Activated T-helper 1 cell treated with anti-CD3 and anti-CD28 coated beads, Interleukin-12 subunit alpha, Interleukin-12 subunit beta, Interleukin-2, Interleukin-4 antibody, amounts not matched to agents 30 ng/mL and 10 ng/mL and 1 ng/mL, durations not matched to agents 14 hours and 24 hours and 36 hours (primary cell): ENCODE results near the gene IQGAP3. TPM values are rescaled to one million over a fixed set of nuclear protein-coding genes. Genes with fewer than 3 reads are reported as not detected.
"Not testable (repeated sequence)": the region's sequence is repeated elsewhere in the genome, so short reads cannot be mapped to it uniquely, and the experiment has no call there.

ENCODE experiments used
- DNase-seq: peaks from one replicate; pipeline ENCODE4 v3.0.0; 2021; ENCODE audit warnings: low spot score
- H3K27ac Mint-ChIP-seq: one replicate; pipeline ENCODE4 v1.8.0; 2021; ENCODE audit warnings: mild to moderate bottlenecking, mixed read lengths
- H3K27me3 Mint-ChIP-seq: one replicate; pipeline ENCODE4 v1.8.0; 2022; ENCODE audit warnings: mild to moderate bottlenecking, moderate library complexity, mixed read lengths; ENCODE audit not compliant: insufficient read depth
- H3K36me3 Mint-ChIP-seq: one replicate; pipeline ENCODE4 v1.8.0; 2021; ENCODE audit warnings: low read depth, mixed read lengths
- H3K4me1 Mint-ChIP-seq: one replicate; pipeline ENCODE4 v1.8.0; 2021; ENCODE audit warnings: low read depth, mixed read lengths
- H3K4me3 Mint-ChIP-seq: one replicate; pipeline ENCODE4 v1.8.0; 2021; ENCODE audit warnings: mild to moderate bottlenecking, moderate library complexity, mixed read lengths
- H3K9me3 Mint-ChIP-seq: one replicate; pipeline ENCODE4 v1.8.0; 2021; ENCODE audit warnings: mixed read lengths
- intact Hi-C: fragments of 100-400 bp; cut with micrococcal nuclease; formaldehyde crosslinking; loops from one replicate; pipeline ENCODE4 v1.15.1; 2024
- total RNA-seq: library from RNA; stranded (reverse); gene quantifications from 2 replicates; pipeline ENCODE4 v1.2.3, GENCODE V29; 2022

Gene IQGAP3
- total RNA-seq, 1 donor from 2014 or later = 11.2 TPM

DNA sequence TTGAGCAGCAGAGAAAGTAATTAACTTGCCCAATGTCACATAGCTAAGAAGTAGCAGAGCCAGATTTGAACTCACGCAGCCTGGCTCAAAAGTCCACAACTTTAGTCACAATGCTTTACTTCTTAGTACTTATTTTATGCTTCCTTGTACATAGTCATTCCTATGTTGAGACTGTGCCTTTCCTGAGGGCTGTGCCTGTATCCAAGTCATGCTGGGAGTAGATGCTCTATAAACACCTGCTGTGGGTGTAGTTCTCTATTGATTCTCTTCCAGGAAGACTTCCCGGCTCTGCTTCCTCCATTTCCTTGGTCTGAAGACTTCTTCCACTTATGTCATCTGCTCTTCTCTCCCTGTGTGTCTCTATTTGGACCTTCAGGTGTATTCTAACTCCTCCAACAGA is 16.6 kb downstream of the IQGAP3 start:
- H3K4me3 Mint-ChIP-seq = no peak overlapping the region
- no peaks in the 10 kb centered on the region for H3K27me3 Mint-ChIP-seq
- H3K27ac Mint-ChIP-seq = no peak overlapping the region
- no peak for DNase-seq
- H3K36me3 Mint-ChIP-seq = peaks cover 17% of the 10 kb centered on the region
- peaks cover 5% of the 10 kb centered on the region for H3K4me1 Mint-ChIP-seq
- H3K9me3 Mint-ChIP-seq = no peaks in the 10 kb centered on the region
- intact Hi-C loops = no loop called here

DNA sequence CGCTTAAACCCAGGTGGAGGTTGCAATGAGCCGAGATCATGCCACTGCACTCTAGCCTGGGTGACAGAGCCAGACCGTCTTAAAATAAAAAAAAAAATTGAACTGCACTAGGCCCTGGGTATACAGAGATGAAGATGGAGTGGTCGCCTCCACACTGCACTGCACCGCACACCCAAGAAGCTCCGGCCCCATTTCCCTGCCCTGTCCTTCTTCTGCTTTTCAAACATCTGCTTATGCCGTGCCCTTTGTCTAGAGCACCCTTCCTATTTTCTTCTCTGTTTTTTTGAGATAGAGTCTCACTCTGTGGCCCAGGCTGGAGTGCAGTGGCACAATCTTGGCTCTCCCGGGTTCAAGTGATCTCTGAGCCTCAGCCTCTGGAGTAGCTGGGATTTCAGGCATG is 17.4 kb downstream of the IQGAP3 start:
- H3K9me3 Mint-ChIP-seq = no peaks in the 10 kb centered on the region
- peaks cover 5% of the 10 kb centered on the region for H3K4me1 Mint-ChIP-seq
- intact Hi-C loops = no loop called here
- no peak overlapping the region for H3K4me3 Mint-ChIP-seq
- no peak overlapping the region for H3K27ac Mint-ChIP-seq
- no peak for DNase-seq
- peaks cover 17% of the 10 kb centered on the region for H3K36me3 Mint-ChIP-seq
- H3K27me3 Mint-ChIP-seq = no peaks in the 10 kb centered on the region

- Mint-ChIP-seq H3K36me3 (peaks cover 13% of the 10 kb centered on the region), H3K4me3 (no peak overlapping the region), H3K27me3 (no peaks in the 10 kb centered on the region), H3K27ac (no peak overlapping the region), H3K9me3 (no peaks in the 10 kb centered on the region), H3K4me1 (peaks cover 5% of the 10 kb centered on the region)
- DNase-seq = no peak
- intact Hi-C loops = no loop called here
Measured at GRCh38 chr1:156553860-156554485, 18.4 kb downstream of the IQGAP3 start.

DNA sequence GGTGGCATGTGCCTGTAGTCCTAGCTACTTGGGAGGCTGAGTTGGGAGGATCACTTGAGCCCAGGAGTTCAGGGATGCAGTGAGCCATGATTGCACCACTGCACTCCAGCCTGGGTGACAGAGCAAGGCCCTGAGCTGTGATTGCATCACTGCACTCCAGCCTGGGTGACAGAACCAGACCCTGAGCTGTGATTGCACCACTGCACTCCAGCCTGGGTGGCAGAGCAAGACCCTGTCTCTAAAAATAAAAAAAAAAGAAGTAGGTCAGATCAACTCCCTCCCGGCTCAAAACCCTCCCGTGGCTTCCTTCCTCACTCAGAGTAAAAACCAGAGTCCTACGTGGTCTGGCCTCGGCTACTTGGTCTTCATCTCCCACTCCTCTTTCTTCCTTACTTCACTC is 19.4 kb downstream of the IQGAP3 start:
- H3K4me1 Mint-ChIP-seq, H3K27me3 Mint-ChIP-seq, H3K4me3 Mint-ChIP-seq, H3K9me3 Mint-ChIP-seq, DNase-seq, intact Hi-C loops, H3K27ac Mint-ChIP-seq: not testable (repeated sequence)
- peaks cover 13% of the 10 kb centered on the region for H3K36me3 Mint-ChIP-seq

DNA sequence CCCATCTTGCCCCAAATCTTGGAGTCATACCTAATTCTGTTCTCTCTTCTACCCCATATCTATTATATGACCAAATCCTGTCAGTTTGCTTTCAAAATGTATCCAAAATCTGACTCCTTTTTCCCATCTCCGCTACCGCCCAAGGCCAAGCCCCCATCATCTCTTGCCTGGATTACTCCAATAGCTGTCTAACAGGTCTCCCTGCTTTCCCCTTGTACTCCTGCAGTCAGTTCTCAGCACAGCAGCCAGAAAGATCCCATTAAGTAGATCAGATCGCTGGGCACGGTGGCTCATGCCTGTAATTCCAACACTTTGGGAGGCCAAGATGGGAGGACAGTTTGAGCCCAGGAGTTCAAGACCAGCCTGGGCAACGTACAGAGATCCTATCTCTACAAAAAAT is 19.8 kb downstream of the IQGAP3 start:
- H3K4me1 Mint-ChIP-seq = peaks cover 5% of the 10 kb centered on the region
- no peak for DNase-seq
- peaks cover 13% of the 10 kb centered on the region for H3K36me3 Mint-ChIP-seq
- H3K9me3 Mint-ChIP-seq = no peaks in the 10 kb centered on the region
- H3K27me3 Mint-ChIP-seq = no peaks in the 10 kb centered on the region
- intact Hi-C loops = no loop called here
- no peak overlapping the region for H3K27ac Mint-ChIP-seq
- H3K4me3 Mint-ChIP-seq = no peak overlapping the region

- H3K27ac Mint-ChIP-seq = no peak overlapping the region
- peaks cover 14% of the 10 kb centered on the region for H3K36me3 Mint-ChIP-seq
- H3K9me3 Mint-ChIP-seq = no peaks in the 10 kb centered on the region
- H3K4me1 Mint-ChIP-seq = peaks cover 5% of the 10 kb centered on the region
- no peak for DNase-seq
- H3K27me3 Mint-ChIP-seq = no peaks in the 10 kb centered on the region
- intact Hi-C loops = no loop called here
- no peak overlapping the region for H3K4me3 Mint-ChIP-seq
Measured at GRCh38 chr1:156551869-156552268, 20.5 kb downstream of the IQGAP3 start.

DNA sequence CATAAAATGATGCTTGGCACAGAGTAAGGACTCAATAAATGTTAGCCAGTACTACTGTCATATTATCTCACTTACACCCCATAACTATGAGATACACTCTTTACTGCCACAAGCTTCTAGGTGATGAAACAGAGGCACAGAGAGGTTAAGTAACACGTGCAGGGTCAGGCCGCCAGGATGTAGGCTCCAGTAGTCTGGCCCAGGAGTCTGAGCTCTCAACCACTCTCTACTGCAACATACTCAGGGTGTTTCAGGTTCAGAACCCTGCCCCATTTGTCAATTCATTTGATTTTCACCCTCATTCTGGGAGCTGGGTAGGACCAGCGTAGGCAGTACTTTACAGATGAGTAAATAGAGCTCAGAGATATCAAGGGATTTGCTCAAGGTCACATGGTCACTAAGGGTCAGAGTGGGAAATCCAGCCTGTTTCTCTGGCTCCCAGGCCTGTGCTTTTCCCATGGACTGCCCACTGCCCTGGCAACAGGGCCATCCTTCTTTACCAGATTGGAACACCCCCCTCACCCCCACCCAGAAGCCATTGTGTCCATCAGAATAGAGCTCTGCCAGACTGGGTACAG is 21.2 kb downstream of the IQGAP3 start:
- no peak overlapping the region for H3K27ac Mint-ChIP-seq
- no peaks in the 10 kb centered on the region for H3K27me3 Mint-ChIP-seq
- intact Hi-C loops = no loop called here
- no peak overlapping the region for H3K4me3 Mint-ChIP-seq
- H3K36me3 Mint-ChIP-seq = peaks cover 16% of the 10 kb centered on the region
- H3K4me1 Mint-ChIP-seq = peaks cover 5% of the 10 kb centered on the region
- no peaks in the 10 kb centered on the region for H3K9me3 Mint-ChIP-seq
- DNase-seq = no peak

GRCh38 chr1:156550346-156550745 is 22.0 kb downstream of the IQGAP3 start:
- intact Hi-C loops = no loop called here
- H3K9me3 Mint-ChIP-seq = no peaks in the 10 kb centered on the region

DNA sequence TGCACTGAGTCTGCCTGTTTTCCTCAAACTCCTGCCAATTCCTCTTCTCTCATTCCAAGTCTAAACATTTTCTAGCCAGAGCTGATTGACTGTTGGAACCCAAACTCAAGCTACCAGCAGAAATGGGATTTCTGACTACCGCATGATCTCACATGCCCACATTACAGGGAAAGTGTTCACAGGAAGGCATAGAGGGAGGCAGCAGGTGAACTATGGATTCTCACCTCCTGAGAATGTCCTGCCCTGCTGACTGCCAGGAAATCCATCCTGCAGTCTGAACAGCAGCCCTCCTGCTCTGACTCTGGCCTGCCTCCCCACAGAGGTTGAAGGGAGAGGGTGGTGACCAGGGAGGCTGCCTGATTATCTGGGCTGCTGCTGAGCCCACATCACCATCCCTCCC is 22.5 kb downstream of the IQGAP3 start:
- intact Hi-C loops = no loop called here

More at GRCh38 chr1:156550346-156550745, 22.0 kb downstream of the IQGAP3 start:
- no peak overlapping the region for H3K4me3 Mint-ChIP-seq
- DNase-seq = no peak
- H3K36me3 Mint-ChIP-seq = peaks cover 14% of the 10 kb centered on the region
- H3K27me3 Mint-ChIP-seq = no peaks in the 10 kb centered on the region
- H3K4me1 Mint-ChIP-seq = peaks cover 5% of the 10 kb centered on the region
- H3K27ac Mint-ChIP-seq = no peak overlapping the region

DNA sequence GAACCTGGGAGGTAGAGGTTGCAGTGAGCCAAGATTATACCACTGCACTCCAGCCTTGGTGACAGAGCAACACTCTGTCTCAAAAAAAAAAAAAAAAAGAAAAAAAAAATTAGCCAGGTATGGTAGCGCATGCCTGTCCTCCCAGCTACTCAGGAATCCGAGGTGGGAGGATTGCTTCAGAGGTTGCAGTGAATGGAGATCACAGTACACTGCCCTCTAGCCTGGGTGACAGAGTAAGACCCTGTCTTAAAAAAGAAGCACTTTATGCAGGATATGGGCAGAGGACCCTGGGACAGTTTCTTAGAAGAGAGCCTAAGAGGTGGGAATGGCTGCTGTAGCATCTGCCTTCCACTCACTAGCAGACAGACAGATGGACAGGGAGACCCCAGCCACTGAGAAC is 23.0 kb downstream of the IQGAP3 start:
- intact Hi-C loops = no loop called here
- Mint-ChIP-seq H3K27me3 (no peaks in the 10 kb centered on the region), H3K4me3 (no peak overlapping the region), H3K36me3 (peaks cover 14% of the 10 kb centered on the region), H3K9me3 (no peaks in the 10 kb centered on the region), H3K27ac (no peak overlapping the region), H3K4me1 (peaks cover 5% of the 10 kb centered on the region)
- DNase-seq = no peak

More for the DNA sequence above, 22.5 kb downstream of the IQGAP3 start:
- no peak overlapping the region for H3K27ac Mint-ChIP-seq
- no peaks in the 10 kb centered on the region for H3K9me3 Mint-ChIP-seq
- H3K4me3 Mint-ChIP-seq = no peak overlapping the region
- no peaks in the 10 kb centered on the region for H3K27me3 Mint-ChIP-seq
- peaks cover 5% of the 10 kb centered on the region for H3K4me1 Mint-ChIP-seq
- H3K36me3 Mint-ChIP-seq = peaks cover 14% of the 10 kb centered on the region
- DNase-seq = no peak

- Mint-ChIP-seq H3K36me3 (peaks cover 11% of the 10 kb centered on the region), H3K4me3 (no peak overlapping the region), H3K27me3 (no peaks in the 10 kb centered on the region), H3K27ac (no peak overlapping the region), H3K9me3 (no peaks in the 10 kb centered on the region), H3K4me1 (peaks cover under 1% of the 10 kb centered on the region)
- DNase-seq = no peak
- intact Hi-C loops = no loop called here
Measured at GRCh38 chr1:156547982-156548381, 24.4 kb downstream of the IQGAP3 start.

GRCh38 chr1:156547434-156547833 is 24.9 kb downstream of the IQGAP3 start:
- no peak for DNase-seq
- Mint-ChIP-seq H3K4me1 (no peaks in the 10 kb centered on the region), H3K9me3 (no peaks in the 10 kb centered on the region), H3K27me3 (no peaks in the 10 kb centered on the region), H3K27ac (no peak overlapping the region), H3K36me3 (peaks cover 11% of the 10 kb centered on the region), H3K4me3 (no peak overlapping the region)
- intact Hi-C loops = no loop called here

DNA sequence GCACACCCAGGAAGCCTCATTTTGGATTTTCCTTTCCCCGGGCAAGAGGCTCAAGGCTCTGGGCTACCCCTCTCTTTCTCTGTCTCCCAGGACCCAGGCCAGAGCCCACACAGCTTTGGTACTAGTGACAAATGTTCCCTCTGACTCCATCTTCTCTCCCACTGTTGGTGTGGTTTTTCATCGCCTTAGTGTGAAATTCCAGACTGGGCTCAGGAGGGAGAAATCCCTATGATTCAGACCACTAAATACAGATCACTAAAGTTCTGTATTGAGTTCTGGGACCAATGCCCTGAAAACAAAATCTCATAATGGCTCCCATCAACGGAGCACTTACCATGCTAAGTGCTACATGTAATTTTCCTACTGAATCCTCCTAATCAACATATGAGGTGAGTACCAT is 26.1 kb downstream of the IQGAP3 start:
- Mint-ChIP-seq H3K4me1 (no peaks in the 10 kb centered on the region), H3K27me3 (no peaks in the 10 kb centered on the region), H3K4me3 (no peak overlapping the region), H3K36me3 (peaks cover 7% of the 10 kb centered on the region), H3K9me3 (no peaks in the 10 kb centered on the region), H3K27ac (no peak overlapping the region)
- intact Hi-C loops = no loop called here
- DNase-seq = no peak
